Epithelial cell of esophagus (primary cell): Measurements from ENCODE around the gene SLC5A1.

Source experiments
- DNase-seq: peaks from one replicate; pipeline ENCODE4 v3.0.0; 2010; ENCODE audit warnings: low read depth
- H3K4me3 ChIP-seq: 2 replicates; pipeline ENCODE4 v1.5.1; 2011; ENCODE audit warnings: mild to moderate bottlenecking, low read length, control low read depth
- CTCF ChIP-seq: IDR thresholded peaks from 2 replicates; pipeline ENCODE4 v1.5.1; 2011; ENCODE audit warnings: low read depth, mild to moderate bottlenecking, low read length, control low read depth, inconsistent platforms; ENCODE audit not compliant: insufficient read depth; ENCODE audit errors: missing control alignments

SLC5A1 gene

DNA sequence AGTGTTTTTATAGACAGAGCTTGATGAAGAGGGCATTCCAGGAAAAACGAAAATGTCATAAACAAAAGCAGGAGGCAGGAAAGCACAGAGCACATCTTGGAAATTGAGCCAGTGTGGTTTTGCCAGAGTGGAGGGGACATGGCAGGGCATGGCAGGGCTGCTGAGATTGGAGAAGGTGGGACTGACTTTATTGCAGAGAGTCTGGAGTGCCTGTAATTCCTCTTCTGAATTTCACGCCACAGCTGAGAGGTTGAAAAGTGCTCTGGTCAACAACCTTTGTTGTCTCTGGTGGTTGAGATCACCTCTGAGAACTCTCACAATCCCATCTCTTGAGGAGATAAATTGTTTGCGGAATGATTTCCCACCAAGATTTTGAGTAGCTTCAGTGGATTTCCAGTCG lies 16.4 kb downstream of the SLC5A1 start:
- TF ChIP-seq CTCF = no peak
- DNase-seq = no peak
- no peak overlapping the region for H3K4me3 ChIP-seq

GRCh38 chr22:32063701-32064100 lies 20.6 kb downstream of the SLC5A1 start:
- no peak for TF ChIP-seq CTCF
- no peak for DNase-seq
- H3K4me3 ChIP-seq = no peak overlapping the region

DNA sequence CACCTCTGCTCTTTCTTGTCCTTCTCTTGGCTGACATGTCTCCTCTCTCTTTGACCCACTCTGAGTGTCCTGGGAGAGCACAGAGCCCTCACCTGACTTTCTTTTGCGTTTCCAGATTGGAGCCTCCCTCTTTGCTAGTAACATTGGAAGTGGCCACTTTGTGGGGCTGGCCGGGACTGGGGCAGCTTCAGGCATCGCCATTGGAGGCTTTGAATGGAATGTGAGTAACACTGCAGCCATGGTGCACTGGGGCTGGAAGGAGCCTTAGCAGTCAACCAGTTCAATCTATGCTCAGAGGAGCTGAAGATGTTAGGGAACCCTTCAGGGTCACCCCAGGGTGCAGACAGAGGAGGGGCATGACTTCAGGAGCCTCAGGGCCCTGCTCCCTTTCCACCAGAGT lies 23.8 kb downstream of the SLC5A1 start:
- no peak overlapping the region for H3K4me3 ChIP-seq
- DNase-seq = no peak
- no peak for TF ChIP-seq CTCF

DNA sequence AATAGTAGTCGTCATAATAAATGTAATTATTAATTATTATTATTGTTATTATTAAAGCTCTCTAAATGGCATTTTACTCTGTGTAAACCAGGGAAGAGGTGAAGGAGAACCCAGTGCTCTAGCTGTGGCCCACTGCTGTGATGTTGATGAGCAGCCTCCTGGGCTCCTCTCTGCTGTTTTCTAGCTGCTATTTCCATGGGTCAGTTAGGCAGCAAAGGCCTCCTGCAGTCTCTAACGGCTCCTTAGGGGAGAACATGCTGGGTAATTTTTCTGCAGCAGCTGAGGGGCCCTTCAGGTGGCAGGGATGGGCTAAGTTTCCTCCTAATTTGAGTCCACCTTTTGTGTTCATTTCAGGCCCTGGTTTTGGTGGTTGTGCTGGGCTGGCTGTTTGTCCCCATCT lies 24.6 kb downstream of the SLC5A1 start:
- no peak for TF ChIP-seq CTCF
- no peak overlapping the region for H3K4me3 ChIP-seq
- DNase-seq = no peak

- no peak for DNase-seq
- H3K4me3 ChIP-seq = no peak overlapping the region
- no peak for TF ChIP-seq CTCF
Observed at GRCh38 chr22:32069579-32070372, 26.7 kb downstream of the SLC5A1 start.

DNA sequence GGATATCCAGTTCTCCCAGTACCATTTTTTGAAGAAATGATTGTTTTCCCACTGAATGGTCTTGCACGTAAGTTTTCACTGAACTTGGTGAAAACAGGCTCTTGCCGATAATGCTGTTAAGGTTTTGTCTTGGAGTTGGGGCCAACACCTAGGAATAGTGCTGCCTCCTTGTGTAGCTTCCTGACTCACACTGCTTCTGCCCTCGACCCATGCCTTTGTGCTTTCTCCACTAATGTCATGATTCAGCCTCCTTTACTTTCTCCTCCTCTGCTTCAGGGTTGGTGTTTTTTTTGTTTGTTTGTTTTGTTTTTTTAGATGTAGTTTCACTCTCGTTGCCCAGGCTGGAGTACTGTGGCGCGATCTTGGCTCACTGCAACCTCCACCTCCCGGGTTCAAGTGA lies 30.2 kb downstream of the SLC5A1 start:
- no peak for TF ChIP-seq CTCF
- peak; percentile 54 for DNase-seq
- no peak overlapping the region for H3K4me3 ChIP-seq

- TF ChIP-seq CTCF = no peak
- DNase-seq = no peak
- H3K4me3 ChIP-seq = no peak overlapping the region
Observed at GRCh38 chr22:32073823-32074380, 30.8 kb downstream of the SLC5A1 start.
